Nephron progenitor cell (in vitro differentiated cells): ENCODE results near the gene SYK.

Experiments used
- DNase-seq: peaks from one replicate; pipeline ENCODE4 v3.0.0; 2021
- H3K27ac Mint-ChIP-seq: 2 replicates; pipeline ENCODE4 v1.8.0; 2021; ENCODE audit warnings: mild to moderate bottlenecking, moderate library complexity, mixed read lengths
- H3K27me3 Mint-ChIP-seq: 2 replicates; pipeline ENCODE4 v1.8.0; 2021; ENCODE audit warnings: mild to moderate bottlenecking, low read depth, mixed read lengths; ENCODE audit not compliant: poor library complexity
- H3K36me3 Mint-ChIP-seq: 2 replicates; pipeline ENCODE4 v1.8.0; 2021; ENCODE audit warnings: low read depth, mixed read lengths
- H3K4me1 Mint-ChIP-seq: 2 replicates; pipeline ENCODE4 v1.8.0; 2021; ENCODE audit warnings: mixed read lengths
- H3K4me3 Mint-ChIP-seq: 2 replicates; pipeline ENCODE4 v1.8.0; 2021; ENCODE audit warnings: mild to moderate bottlenecking, moderate library complexity, mixed read lengths
- H3K9me3 Mint-ChIP-seq: 2 replicates; pipeline ENCODE4 v1.8.0; 2021; ENCODE audit warnings: mild to moderate bottlenecking, moderate library complexity, mixed read lengths
- TF ChIP-seq, protein P1 (sequence below): fragments of 200-600 bp; sonication (generic); IDR thresholded peaks from 2 replicates; pipeline ENCODE4 v1.5.0; 2021; ENCODE audit warnings: antibody characterized with exemption

The SYK gene

DNA sequence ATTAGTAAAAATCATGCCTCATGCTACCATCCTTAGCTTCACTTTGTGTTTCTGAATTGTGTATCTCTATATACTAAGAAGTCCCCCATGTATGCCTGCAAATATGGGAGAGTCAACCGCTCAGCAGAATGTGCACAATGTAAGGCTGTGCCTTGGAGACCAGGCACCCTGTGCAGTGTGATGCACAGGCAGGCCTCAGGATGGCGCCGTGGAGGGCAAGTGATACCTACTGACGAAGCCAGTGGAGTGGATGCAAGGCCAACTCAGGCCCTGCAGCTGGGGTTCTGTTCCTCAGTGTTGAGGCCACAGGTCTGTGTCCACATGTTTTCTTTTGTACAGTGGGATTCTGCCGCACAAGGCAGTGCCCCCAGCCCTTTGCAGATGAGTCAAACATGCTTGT is 28.4 kb downstream of the SYK start:
- Mint-ChIP-seq H3K4me1 (peaks cover 32% of the 10 kb centered on the region), H3K27ac (no peak overlapping the region), H3K36me3 (no peaks in the 10 kb centered on the region), H3K4me3 (no peak overlapping the region), H3K27me3 (peaks cover 16% of the 10 kb centered on the region), H3K9me3 (peaks cover 7% of the 10 kb centered on the region)
- no peak for DNase-seq
- TF ChIP-seq, protein P1, sequence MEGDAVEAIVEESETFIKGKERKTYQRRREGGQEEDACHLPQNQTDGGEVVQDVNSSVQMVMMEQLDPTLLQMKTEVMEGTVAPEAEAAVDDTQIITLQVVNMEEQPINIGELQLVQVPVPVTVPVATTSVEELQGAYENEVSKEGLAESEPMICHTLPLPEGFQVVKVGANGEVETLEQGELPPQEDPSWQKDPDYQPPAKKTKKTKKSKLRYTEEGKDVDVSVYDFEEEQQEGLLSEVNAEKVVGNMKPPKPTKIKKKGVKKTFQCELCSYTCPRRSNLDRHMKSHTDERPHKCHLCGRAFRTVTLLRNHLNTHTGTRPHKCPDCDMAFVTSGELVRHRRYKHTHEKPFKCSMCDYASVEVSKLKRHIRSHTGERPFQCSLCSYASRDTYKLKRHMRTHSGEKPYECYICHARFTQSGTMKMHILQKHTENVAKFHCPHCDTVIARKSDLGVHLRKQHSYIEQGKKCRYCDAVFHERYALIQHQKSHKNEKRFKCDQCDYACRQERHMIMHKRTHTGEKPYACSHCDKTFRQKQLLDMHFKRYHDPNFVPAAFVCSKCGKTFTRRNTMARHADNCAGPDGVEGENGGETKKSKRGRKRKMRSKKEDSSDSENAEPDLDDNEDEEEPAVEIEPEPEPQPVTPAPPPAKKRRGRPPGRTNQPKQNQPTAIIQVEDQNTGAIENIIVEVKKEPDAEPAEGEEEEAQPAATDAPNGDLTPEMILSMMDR: no peak

DNA sequence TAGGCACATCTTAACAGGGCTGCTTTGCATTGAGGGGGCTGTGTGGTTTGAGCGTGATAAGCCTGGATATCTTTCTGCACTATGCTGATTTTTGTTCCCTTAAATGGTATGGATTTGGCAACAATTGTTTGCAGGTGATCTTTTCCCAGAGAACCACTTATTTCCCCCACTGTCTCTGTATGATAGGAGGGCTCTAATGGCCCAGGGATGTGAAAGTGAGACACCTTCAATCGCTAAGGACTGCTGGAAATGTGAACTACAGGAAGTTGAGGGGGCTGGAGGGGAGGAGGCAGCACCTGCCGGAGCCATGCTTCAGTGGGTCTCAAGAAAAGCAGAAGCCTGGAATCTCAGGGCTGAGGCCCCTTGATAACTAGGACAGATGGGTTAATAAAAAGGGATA is 29.4 kb downstream of the SYK start:
- H3K9me3 Mint-ChIP-seq: no peaks in the 10 kb centered on the region
- no peak overlapping the region for H3K4me3 Mint-ChIP-seq
- DNase-seq: no peak
- no peaks in the 10 kb centered on the region for H3K36me3 Mint-ChIP-seq
- H3K27ac Mint-ChIP-seq: peak overlapping the region; percentile 48
- TF ChIP-seq, protein P1: no peak
- peaks cover 16% of the 10 kb centered on the region for H3K27me3 Mint-ChIP-seq
- peaks cover 32% of the 10 kb centered on the region for H3K4me1 Mint-ChIP-seq

DNA sequence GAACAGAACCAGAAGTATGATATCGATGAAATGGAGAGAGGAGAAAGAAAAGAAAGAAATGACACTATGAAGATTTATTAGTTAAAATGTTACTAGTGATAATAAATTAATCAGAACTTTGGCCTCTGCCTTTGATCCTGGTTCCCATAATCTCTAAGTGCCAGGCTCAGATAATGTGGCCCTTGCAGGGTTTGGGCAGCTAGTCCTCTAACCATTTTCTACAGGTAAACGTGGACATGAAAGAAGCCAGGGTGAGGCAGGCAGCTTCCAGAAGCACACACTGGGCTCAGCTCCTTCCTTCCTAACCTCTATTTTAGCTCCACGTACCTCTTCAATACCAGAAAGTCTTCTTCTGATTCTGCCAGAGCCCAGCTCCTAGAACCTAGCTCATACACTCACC is 30.6 kb downstream of the SYK start:
- no peak overlapping the region for H3K4me3 Mint-ChIP-seq
- H3K36me3 Mint-ChIP-seq: no peaks in the 10 kb centered on the region
- DNase-seq: no peak
- peaks cover 28% of the 10 kb centered on the region for H3K4me1 Mint-ChIP-seq
- H3K27me3 Mint-ChIP-seq: peaks cover 12% of the 10 kb centered on the region
- TF ChIP-seq, protein P1: no peak
- no peak overlapping the region for H3K27ac Mint-ChIP-seq
- no peaks in the 10 kb centered on the region for H3K9me3 Mint-ChIP-seq

DNA sequence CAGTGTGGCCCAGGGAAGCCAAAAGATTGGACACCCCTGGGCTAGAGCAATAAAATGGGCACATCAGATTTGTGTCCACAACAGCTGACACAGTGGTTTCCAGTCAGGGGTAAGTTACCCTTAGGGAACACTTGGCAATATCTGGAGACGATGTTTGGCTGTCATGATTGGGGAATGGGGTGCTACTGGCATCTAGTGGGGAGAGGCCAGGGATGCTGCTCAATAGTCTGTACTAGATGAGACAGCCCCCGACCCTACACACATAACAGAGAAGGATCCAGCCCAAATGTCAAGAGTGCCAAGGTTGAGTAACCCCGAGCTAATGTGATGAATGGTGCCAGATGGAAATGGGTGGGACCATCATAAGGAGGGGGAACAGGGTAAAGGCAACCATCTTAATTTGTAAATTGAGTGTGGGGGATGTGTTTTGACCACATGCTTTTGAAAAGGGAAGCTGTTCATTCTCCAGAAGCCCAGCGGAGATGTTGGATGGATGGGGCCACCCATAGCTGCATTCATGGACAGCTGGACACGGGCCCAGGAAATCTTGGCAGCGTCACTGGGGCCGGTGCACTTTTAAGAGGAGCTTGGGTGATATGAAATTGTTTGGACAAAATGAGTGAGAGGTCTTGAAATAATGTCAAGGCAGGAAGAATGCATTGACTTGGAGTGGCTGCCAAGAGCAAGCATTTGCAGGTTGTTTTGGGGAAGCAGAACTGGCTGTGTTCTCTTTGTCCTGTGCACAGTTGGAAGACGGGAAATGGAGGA is 33.4 kb downstream of the SYK start:
- DNase-seq: no peak
- Mint-ChIP-seq H3K36me3 (no peaks in the 10 kb centered on the region), H3K4me1 (peaks cover 18% of the 10 kb centered on the region), H3K27ac (no peak overlapping the region), H3K4me3 (no peak overlapping the region), H3K9me3 (no peaks in the 10 kb centered on the region), H3K27me3 (peaks cover 12% of the 10 kb centered on the region)
- TF ChIP-seq, protein P1: no peak

DNA sequence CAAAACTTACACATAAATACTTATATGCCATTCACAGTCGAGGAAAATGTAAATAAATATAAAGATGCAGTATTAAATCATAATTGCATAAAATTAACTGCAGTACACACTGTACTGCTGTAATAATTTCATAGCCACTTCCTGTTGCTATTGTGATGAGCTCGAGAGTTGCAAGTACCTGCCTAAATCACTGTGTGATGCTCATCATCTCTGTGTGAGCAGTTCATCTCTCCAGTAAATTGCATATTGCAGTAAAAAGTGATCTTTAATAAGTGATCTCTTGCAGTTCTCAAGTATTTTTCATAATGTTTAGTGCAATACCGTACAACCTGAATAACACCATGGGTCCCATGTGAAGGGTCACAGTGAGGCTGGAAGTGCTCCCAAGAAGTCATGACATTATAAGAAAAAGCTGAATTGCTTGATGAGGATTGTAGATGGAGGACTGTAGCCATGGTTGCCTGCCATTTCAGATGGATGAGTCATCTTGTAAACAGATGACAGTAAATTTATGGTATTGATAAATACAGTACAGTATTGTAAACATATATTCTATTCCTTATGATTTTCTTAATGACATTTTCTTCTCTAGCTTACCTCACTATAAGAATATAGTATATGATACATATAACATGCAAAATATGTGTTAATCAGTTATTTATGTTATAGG is 34.9 kb downstream of the SYK start:
- TF ChIP-seq, protein P1: no peak
- H3K4me3 Mint-ChIP-seq: no peak overlapping the region
- DNase-seq: no peak
- peaks cover 11% of the 10 kb centered on the region for H3K4me1 Mint-ChIP-seq
- H3K36me3 Mint-ChIP-seq: no peaks in the 10 kb centered on the region
- peaks cover 9% of the 10 kb centered on the region for H3K27me3 Mint-ChIP-seq
- no peaks in the 10 kb centered on the region for H3K9me3 Mint-ChIP-seq
- no peak overlapping the region for H3K27ac Mint-ChIP-seq

DNA sequence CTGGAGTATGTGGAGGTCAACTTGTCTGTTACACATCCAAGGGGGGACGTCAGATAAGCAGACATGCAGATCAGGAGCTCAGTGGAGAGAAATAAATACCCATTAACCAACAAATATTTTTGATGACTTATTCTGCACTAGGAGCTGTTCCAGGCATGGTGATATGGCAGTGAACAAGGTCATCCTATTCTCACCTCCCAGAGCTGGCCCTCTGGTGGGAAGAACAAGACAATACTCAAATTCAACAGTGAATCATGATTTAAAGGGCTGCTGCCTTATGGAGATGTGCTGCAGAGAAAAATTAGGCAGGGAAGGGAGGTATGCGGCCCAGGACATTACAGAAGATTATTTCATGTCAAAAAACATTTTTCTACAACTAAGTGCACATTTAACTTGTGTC is 36.5 kb downstream of the SYK start:
- DNase-seq: no peak

More for the DNA sequence above, 36.5 kb downstream of the SYK start:
- Mint-ChIP-seq H3K27me3 (peaks cover 5% of the 10 kb centered on the region), H3K4me1 (peaks cover 7% of the 10 kb centered on the region), H3K27ac (no peak overlapping the region), H3K9me3 (no peaks in the 10 kb centered on the region), H3K4me3 (no peak overlapping the region), H3K36me3 (no peaks in the 10 kb centered on the region)
- TF ChIP-seq, protein P1: no peak
